ENCODE measurements around the gene IPCEF1. TPM values are rescaled to one million over a fixed set of nuclear protein-coding genes. Genes with fewer than 3 reads are reported as not detected.

IPCEF1 gene, protein sequence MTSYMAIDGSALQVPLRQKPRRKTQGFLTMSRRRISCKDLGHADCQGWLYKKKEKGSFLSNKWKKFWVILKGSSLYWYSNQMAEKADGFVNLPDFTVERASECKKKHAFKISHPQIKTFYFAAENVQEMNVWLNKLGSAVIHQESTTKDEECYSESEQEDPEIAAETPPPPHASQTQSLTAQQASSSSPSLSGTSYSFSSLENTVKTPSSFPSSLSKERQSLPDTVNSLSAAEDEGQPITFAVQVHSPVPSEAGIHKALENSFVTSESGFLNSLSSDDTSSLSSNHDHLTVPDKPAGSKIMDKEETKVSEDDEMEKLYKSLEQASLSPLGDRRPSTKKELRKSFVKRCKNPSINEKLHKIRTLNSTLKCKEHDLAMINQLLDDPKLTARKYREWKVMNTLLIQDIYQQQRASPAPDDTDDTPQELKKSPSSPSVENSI
- total RNA-seq = under 0.01 TPM in 1 of 2 replicates, not detected in the other

DNA sequence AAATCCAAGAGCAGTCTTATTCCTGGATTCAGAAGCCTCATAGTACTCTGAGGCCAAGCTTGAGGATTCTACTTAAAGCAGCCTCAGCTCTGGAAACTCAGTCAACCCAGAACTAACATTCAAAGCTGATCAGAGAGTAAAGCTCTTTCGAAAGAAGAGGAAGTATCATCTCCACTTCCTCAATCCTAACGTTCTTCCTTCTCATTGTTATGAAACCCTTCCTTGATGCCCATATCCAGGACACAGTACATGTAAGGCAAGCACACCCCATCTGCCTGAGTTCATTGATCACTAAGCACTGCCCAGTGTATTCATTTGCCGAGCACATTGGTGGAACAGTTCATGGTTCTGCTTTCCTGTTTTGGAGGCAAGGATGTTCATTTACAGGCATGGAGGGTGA, at the start of gene IPCEF1:
IPCEF1 (minus strand) TSS at position 114 of the 400 bp plus-strand sequence. CDS start 90,856 bp downstream, outside the sequence.

Other genes starting within 250 kb of the IPCEF1 start
- 2.5 and 2.7 TPM in 2 replicates for gene CNKSR3, start 153.9 kb upstream of the IPCEF1 start, total RNA-seq

Data from regular cardiac myocyte (primary cell).